SK-N-DZ (cell line): ENCODE data around the gene POLR2A.
"Not testable (repeated sequence)": the region's sequence is repeated elsewhere in the genome, so short reads cannot be mapped to it uniquely, and the experiment has no call there.

ENCODE experiments used
- DNase-seq: peaks from one replicate; pipeline ENCODE4 v3.0.0-alpha.2; 2015; ENCODE audit warnings: low spot score

Gene POLR2A

DNA sequence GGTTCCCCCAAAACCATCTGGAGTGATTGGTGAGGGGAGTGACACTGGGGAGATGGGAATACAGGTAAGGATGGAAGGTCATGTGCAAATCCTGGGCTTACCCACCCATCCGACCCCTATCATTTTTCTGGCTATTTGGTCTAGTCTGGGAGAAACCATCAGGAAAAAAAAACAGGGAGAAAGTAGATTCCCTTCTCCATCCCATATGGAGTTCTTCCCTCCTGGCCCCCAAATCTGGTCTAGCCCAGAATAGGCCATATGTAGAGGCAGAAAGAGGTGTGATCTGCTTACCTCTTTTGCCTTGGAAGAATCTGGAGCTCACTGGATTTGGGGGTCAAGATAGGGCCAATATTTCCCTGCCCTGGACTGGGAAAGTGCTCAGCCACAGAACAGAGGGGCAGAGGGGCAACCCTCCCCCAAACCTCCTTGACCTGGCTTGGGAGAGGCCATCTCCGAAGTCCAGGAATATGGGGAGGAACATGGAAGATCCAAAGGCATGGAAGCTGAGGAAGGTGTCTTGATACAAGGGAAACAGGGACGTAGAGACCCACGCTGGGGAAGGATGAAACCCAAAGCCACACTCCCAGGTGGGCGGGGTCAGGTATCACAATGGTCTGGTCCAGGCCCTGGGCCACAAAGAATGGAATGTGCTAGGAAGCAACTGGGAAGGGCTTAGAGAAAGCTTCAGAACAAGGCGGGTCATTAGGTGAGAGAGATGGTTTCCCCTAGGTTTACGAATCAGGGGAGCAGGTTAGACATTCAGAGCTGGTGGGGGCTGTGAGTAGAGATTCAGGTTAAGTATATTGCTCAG lies 23.1 kb upstream of the POLR2A start:
- DNase-seq: no peak

DNA sequence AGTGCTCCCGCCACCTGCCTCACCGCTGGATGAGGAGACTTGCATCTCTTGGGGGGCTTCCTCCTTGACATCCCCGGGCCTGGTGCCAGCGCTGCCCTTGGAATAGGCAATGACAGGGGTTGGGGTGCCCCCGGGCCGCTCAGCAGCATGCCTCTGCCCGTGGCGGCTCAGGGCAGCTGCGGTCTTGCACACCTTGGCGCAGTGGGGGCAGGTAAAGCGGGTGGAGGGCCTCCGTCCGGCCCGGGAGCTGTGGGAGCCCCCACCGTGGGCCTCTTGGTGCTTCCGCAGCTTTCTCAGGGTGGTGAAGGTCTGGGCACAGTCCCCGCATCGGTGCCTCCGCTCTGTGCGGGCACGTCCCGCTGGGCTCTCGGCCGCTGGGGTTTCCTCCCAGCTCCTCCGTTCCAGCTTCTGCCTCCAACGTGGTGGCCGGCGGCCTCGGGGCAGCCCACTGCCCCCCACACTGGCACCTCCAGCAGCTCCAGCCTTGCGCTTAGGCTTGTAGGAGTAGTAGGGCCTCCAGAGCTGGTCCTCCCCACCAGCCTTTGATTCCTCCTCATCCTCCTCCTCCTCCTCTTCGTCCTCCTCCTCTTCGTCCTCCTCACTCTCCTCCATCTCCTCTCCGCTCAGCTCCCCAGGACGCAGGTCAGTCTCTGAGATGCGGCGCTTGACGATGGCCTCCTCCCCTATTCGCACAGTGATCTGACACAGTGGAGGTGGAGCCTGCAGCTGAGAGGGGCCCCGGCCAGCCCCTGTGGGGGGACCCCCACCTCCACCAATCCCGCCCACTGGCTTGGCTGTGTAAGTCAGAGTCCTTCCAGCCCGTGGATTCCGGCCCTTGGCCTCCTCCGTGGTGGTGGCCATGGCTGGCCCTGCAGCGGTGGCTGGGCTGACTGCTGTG lies 21.4 kb upstream of the POLR2A start:
- DNase-seq: no peak

DNA sequence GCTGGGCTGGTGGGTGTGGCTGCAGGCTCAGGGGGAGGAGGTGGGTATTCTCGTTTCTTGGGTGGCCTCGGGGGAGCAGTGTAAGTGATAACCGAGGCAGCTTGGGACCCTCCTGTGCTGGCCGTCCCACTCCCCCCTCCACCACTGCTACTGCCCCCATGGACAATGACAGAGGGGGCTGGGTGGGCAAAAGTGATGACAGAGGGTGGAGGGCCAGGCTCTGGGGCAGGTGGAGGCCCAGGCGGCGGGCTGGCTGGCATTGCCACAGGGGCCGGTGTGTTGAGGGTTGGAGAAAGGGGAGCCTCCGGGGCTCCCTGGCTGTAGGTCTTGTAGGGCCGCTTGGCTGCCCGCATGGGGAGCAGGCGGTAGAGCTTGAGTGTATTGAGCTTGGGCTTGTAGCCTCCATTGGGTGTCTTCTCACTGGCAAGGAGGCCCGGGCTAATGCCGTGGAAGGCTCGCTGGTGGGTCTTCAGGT lies 20.8 kb upstream of the POLR2A start:
- DNase-seq: no peak

DNA sequence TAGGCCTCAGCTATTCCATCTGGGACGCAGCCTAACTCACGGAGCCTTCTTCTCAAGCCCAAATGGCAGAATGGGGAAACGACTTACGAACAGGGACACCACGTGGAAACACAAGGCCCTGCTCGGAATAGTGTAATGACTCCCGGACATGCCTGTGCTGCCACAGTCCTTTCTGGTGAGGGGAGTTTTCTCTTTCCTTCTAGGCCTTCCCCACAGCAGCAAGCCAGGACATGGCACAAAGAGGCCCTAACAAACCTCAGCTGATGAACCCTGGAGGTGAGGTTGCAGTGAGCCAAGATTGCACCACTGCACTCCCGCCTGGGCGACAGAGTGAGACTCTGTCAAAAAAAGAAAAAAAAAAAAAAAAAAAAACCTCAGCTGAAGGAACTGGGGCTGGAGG lies 20.1 kb upstream of the POLR2A start:
- no peak for DNase-seq

DNA sequence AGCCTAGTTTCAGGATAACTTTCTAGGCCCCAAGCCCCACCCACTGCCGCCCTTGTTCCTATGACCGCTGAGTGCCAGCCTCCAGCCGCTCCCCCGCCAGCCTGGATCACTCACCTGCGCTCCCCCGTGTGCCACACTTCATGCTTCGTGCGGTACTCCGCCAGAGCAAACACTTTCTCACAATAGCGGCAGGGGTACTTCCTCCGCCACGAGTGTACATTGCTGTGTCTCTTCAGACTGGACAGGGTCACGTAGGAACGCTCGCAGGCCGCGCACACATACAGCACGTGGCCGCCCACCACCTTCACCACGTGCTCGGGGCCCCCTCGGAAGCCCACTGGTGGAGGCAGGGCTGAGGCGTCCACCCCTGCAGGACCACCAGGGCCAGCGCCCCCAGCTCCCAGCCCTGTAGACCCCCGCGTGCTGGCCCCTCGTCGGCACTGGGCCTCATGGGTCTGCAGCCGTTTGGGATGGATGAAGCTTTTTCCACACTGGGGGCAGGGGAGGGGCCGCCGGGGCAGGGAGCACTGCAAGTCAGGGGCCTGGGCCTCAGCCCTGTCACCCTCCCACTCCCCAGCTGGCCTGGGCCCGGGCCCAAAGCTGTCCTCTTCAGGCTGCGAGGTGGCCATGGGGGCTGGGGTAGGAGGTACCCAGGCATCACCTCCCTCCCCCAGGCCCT lies 18.4 kb upstream of the POLR2A start:
- no peak for DNase-seq

DNA sequence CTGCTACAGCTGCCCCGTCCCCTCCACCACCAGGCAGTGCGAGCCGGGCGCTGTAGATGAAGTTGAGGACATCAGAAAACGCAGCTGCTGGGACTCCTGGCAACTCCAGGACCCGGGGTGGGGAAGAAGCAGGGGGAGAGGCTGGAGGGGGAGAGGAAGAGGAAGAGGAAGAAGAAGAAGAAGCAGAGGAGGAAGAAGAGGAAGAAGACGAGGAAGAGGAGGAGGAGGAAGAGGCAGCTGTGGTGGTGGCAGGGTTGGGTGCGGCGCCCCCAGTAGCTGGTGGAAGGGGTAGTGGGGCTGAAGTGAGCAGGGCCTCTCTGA lies 17.9 kb upstream of the POLR2A start:
- DNase-seq: no peak

DNA sequence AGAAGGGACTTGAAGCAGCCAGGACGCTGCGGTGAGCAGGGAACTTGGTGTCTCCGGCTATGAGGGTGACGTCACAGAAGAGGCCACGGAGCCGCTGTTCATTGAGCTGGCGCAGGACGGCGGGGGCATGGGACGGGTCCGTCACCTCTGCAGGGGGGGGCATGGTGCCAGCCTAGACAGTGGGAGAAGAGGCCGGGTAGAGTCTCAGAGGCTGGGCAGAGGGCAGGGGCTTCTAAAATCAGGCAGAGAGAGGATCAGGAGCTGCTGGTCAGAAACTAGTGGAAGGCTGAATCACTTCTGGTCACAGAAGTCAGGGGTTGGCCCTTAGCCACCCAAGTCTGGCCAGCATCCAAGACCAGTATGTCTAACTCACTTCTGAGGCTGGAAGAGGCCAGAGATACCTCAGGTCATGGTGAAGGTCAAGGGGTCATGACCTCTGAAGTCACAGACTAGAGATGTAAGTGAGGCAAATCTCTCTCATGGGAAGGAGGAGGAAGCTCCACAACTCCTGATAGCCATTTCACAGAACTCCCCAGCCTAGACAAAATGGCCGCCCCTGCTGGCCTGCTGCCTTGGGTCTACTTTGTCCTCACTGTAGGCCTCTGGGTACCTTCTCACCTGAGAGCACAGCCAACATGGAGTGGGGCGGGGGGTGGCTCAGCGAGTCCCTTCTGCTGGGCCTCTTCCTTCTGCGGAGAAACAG lies 17.4 kb upstream of the POLR2A start:
- no peak for DNase-seq

DNA sequence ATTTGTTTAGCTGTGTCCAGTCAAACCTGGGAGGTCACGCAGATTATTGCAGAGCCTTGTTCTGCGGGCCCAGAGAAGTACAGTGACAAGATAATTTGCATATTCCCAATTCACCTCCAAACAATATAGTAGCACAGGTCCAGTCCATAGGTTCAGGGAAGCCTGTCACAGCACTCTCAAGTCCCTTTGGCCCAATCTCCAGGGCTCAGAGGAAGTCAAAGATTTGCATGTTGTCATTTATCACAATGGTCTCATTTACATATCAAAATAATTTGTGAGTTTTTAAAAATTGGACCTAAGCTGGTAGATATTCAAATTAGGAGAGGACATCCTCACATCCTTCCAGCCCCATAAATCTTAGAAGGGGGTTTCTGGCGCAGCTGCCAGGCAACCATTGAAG lies 16.7 kb upstream of the POLR2A start:
- no peak for DNase-seq

DNA sequence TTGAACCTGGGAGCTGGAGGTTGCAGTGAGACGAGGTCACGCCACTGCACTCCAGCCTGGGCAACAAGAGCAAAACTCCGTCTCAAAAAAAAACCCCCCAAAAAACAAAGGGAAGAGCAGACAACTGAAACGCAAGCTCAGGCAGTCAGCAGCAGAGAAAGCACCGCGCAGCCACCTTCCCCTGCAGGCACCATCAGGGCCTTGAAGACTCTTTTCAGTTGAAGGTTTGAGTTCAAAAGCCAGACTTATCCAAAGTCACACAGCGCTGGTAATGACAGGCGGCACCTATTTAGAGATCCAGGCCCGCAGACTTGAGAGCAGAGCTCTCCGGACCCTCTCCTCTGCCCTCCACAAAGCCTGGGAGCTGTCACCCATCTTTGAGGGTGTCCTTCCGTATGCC lies 15.9 kb upstream of the POLR2A start:
- DNase-seq: no peak

DNA sequence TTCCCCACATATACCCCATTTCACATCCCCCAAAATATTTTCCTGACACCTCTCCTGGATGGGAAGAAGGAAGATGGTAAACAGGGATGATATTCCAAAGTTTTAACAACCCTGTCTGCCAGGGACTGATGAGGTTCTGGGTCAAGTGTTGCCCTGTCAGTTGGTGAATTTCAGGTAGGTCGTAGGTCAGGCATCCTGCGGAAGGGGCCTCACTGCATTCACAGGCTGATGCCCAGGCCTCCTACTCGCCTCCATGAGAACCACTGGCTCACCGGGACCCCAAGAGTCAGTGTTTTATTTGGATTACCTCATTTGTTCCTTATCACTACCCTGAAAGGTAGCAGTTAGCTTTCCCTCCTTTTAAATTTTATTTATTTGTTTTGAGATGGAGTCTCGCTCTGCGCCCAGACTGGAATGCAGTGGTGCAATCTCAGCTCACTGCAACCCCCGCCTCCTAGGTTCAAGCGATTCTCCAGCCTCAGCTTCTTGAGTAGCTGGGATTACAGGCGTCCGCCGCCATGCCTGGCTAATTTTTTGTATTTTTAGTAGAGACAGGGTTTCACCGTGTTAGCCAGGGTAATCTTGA lies 15.3 kb upstream of the POLR2A start:
- no peak for DNase-seq

DNA sequence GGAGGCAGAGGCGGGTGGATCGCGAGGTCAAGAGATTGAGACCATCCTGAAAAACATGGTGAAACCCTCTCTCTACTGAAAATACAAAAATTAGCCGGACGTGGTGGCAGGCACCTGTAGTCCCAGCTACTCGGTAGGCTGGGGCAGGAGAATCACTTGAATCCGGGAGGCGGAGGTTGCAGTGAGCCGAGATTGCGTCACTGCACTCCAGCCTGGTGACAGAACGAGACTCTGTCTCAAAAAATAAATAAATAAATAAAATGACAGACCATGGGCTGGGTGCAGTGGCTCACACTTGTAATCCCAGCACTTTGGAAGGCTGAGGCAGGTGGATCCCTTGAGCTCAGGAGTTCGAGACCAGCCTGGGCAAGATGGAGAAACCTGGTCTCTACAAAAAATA lies 14.3 kb upstream of the POLR2A start:
- DNase-seq: not testable (repeated sequence)

DNA sequence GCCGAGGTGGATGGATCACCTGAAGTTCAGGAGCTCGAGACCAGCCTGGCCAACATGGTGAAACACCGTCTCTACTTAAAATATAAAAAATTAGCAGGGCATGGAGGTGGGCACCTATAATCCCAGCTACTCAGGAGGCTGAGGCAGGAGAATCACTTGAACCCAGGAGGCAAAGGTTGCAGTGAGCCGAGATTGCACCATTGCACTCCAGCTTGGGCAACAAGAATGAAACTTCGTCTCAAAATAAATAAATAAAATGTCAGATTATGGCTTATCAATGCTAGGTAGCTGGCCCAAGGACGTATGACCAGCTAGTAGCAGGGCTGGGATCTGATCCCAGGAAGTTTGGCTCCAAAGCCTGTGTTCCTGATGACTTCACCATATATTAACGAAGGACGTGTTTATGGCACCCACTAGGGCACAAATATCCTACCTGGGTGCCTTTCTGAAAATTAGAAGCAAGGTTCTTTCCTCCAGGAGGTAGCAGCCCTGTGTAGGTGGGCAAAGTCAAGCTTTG lies 13.7 kb upstream of the POLR2A start:
- DNase-seq: not testable (repeated sequence)

DNA sequence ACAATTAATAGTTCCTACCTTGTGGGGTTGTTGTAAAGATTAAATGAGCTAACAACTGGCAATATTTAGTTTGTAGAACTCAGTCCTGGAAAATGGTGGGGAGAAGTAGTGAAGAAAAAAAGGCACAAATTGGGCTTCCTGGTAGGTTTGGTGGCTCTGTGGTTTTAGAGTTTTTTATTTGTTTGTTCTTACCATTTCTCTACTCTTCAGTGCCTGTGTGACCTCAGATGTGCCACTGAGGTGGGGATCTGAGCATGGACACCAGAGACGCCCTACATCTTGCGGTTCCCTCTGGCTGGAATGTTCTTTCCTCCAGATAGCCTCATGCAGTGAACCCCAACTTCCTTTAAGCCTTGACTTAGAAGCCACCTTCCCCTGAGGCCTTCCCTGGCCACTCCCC lies 12.4 kb upstream of the POLR2A start:
- DNase-seq: no peak

DNA sequence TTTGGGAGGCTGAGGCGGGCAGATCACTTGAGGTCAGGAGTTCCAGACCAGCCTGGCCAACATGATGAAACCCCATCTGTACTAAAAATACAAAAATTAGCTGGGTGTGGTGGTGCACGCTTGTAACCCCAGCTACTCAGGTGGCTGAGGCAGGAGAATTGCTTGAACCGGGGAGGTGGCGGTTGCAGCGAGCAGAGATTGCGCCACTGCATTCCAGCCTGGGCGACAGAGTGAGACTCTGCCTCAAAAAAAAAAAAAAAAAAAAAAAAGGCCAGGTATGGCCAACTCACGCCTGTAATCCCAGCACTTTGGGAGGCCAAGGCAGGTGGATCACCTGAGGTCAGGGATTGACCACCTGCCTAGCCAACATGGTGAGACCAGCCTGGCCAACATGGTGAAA lies 9.4 kb upstream of the POLR2A start:
- not testable (repeated sequence) for DNase-seq

DNA sequence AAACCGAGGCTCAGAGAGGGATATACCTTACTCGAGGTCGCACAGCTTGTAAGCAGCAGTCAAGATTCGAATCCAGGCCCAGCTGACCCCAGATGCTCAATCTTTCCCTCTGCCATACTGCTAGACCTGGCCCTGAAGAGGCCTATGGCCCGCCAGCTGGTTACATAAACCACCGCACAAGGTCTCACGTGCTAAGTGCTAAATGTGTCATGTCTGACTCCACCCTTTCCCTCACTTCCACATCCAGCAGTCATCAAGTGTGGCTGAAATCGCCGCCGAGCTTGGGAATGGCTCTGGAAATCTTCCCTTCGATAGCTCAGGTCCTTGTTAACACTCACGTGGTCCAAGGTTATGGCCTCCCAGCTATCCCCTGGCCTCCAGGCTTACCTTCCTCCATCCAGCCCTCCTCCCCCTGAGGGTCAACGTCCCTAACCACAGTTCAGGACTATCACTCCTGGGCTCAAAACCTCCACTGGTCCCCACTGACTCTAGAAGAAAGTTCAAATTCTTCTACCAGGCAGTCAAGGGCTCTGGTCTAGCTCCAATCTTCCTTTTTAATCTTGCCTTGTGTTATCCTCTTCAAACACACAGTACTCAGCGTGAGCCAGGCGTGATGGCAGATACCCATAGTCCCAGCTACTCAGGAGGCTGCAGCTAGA lies 8.3 kb upstream of the POLR2A start:
- no peak for DNase-seq

DNA sequence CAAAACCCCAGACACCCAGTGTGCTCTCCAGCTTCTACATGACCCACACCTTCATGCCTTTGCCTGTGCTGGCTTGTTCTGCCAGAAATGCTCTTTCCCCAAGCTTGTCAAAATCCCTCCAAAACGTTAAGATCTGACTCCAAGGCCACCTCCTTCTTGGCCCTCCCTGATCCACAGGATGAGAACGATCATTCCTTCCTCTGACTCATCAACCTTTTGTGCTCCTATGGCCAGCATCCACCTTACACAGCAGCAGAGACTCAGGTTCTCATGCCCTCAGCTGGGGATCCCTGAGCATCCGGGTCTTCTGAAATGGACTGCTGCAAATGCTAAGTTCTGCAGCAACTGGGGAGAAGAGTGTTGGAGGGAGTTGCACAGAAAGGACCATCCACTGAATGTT lies 7.7 kb upstream of the POLR2A start:
- no peak for DNase-seq

DNA sequence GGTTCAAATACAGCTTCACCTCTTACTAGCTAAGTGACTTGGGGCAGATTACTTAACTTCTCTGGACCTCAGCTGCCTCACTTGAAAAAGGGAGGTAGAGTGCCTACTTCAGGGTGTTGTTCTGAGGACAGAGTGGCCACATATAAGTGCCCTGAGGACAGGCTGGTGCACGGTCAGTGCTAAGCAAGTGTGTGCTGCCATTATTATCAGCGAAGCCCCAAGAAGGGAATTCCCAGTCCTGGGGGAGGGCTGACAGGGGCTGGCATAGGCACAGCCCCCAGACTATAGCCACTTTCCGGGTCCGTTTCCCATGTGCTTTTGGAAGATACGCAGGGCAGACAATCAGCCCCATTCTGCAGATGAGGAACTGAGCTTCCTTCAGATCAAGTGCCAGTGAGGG lies 7.2 kb upstream of the POLR2A start:
- no peak for DNase-seq

DNA sequence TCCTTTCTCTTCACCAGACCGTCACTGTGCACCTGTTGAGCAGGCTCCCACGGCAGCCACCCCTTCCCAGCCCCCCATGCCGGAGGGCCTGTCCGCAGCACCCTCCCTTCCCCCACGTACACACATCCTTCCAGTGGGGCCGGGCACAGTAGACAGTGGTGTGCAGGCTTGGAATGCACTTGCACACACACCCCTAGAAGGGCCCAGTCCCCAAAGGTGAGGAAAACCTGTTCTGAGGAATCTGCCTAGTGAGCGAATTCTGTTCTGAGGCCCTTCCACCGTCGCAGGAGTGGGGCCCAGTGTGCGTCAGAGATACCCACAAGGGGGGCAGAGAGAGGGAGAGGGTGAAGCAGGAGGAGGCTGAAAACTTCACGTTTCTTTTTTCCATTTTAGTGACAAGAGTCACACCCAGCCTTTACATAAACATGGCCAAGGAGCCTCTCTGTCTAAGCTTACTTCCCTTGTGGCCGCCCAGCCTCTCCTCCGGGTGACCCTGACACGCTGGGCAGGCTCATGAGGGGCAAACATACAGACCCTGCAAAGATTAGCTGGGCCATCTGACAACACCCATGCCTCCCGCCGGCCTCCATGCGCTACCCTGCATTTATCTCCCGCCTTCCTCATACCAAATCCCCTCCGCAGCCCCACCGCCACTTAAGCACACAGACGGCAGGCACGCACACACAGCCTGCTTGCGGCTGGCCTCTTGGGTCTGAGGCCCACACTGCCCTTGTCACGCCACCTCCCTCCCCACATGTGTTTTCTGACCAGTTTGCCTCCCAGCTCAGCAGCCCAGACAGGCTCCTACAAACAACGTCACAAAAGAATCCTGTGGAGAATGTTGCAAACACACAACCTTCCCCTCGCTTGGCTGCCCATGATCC lies 6.5 kb upstream of the POLR2A start:
- peak; percentile 46 for DNase-seq
